Keratinocyte (primary cell): ENCODE data around the gene KLHL15. TPM values are rescaled to one million over a fixed set of nuclear protein-coding genes. Genes with fewer than 3 reads are reported as not detected.

Source experiments
- DNase-seq: peaks from one replicate; pipeline ENCODE4 v3.0.0-alpha.2; 2011; ENCODE audit warnings: low read depth, missing footprints, low spot score
- FAIRE-seq: peaks from 2 replicates; lab custom pipeline; 2011; peaks lifted over from hg19 to GRCh38; lab: Jason Lieb, UNC
- H2AFZ ChIP-seq: 2 replicates; pipeline ENCODE4 v1.6.0; 2012; ENCODE audit warnings: low read length, control low read depth, inconsistent platforms; ENCODE audit not compliant: control insufficient read depth
- H3K27ac ChIP-seq: 2 replicates; pipeline ENCODE4 v1.5.1; 2011; ENCODE audit warnings: low read length; ENCODE audit not compliant: control insufficient read depth, insufficient read depth
- H3K27me3 ChIP-seq: 3 replicates; pipeline ENCODE4 v1.6.0; 2011; ENCODE audit warnings: low read length; ENCODE audit not compliant: control insufficient read depth, insufficient read depth; ENCODE audit errors: extremely low read depth
- H3K36me3 ChIP-seq, 2 experiments: 2 replicates in 1 of 2; 3 replicates in 1 of 2; pipeline ENCODE4 v1.5.1; 2011; ENCODE audit warnings: low read length in 2 of 2, mild to moderate bottlenecking in 1 of 2; ENCODE audit not compliant: control insufficient read depth in 2 of 2, insufficient read depth in 2 of 2; ENCODE audit errors: extremely low read depth in 1 of 2
- H3K4me1 ChIP-seq: 3 replicates; pipeline ENCODE4 v1.5.1; 2011; ENCODE audit warnings: low read length; ENCODE audit not compliant: control insufficient read depth, insufficient read depth; ENCODE audit errors: extremely low read depth
- H3K4me2 ChIP-seq: 3 replicates; pipeline ENCODE4 v1.6.0; 2011; ENCODE audit warnings: low read depth, low read length; ENCODE audit not compliant: control insufficient read depth, insufficient read depth; ENCODE audit errors: extremely low read depth
- H3K4me3 ChIP-seq, 3 experiments: fragments of 200-600 bp in 1 of 3; sonication (generic) in 1 of 3; 2 replicates in 2 of 3; 3 replicates in 1 of 3; pipeline ENCODE4 v1.5.1; 2011 to 2016; ENCODE audit warnings: low read length in 3 of 3, mild to moderate bottlenecking in 3 of 3, control low read depth in 2 of 3, inconsistent platforms in 1 of 3, low read depth in 1 of 3, mixed read lengths in 1 of 3, mixed run types in 1 of 3, moderate library complexity in 1 of 3; ENCODE audit not compliant: control insufficient read depth in 2 of 3, insufficient read depth in 2 of 3; ENCODE audit errors: extremely low read depth in 1 of 3
- H3K79me2 ChIP-seq: 2 replicates; pipeline ENCODE4 v1.6.0; 2012; ENCODE audit warnings: low read length; ENCODE audit not compliant: control insufficient read depth, insufficient read depth
- H3K9ac ChIP-seq: 3 replicates; pipeline ENCODE4 v1.6.0; 2011; ENCODE audit warnings: low read length; ENCODE audit not compliant: control insufficient read depth, insufficient read depth; ENCODE audit errors: extremely low read depth
- H3K9me1 ChIP-seq: 3 replicates; pipeline ENCODE4 v1.6.0; 2011; ENCODE audit warnings: low read length; ENCODE audit not compliant: control insufficient read depth, insufficient read depth; ENCODE audit errors: extremely low read depth
- H3K9me3 ChIP-seq: 2 replicates; pipeline ENCODE4 v1.5.1; 2012; ENCODE audit warnings: low read depth, low read length; ENCODE audit not compliant: control insufficient read depth
- H4K20me1 ChIP-seq: 3 replicates; pipeline ENCODE4 v1.6.0; 2011; ENCODE audit warnings: low read length; ENCODE audit not compliant: control insufficient read depth, insufficient read depth; ENCODE audit errors: extremely low read depth
- EZH2 ChIP-seq: IDR thresholded peaks from one replicate; pipeline ENCODE4 v1.6.1; 2012; ENCODE audit warnings: inconsistent platforms, mild to moderate bottlenecking, low read length, moderate library complexity
- dilution Hi-C: fragments of 300-500 bp; cut with MboI; formaldehyde crosslinking; loops from one replicate; pipeline ENCODE4 v1.7.0; 2020; ENCODE audit warnings: low sequenced_read_pairs; ENCODE audit not compliant: extremely low pct_ligation_motif_present
- polyA plus RNA-seq, 5 experiments: library from polyadenylated mRNA; depleted of rRNA in 3 of 5; stranded (reverse) in 3 of 5; stranded (forward) in 1 of 5; unstranded in 1 of 5; fragments of >200 nt; gene quantifications; 1 replicate in 1 of 5; 2 replicates in 3 of 5; 3 replicates in 1 of 5; pipeline versions ENCODE4 v1.2.1 to v1.2.3, GENCODE V29; 2011 to 2012; ENCODE audit warnings: missing spikeins in 2 of 5, low read depth in 1 of 5, low replicate concordance in 1 of 5
- TF ChIP-seq, protein P1 (sequence below), 3 experiments: IDR thresholded peaks in 1 of 3; conservative IDR thresholded peaks in 1 of 3; optimal IDR thresholded peaks in 1 of 3; 2 replicates in 2 of 3; 3 replicates in 1 of 3; pipeline versions ENCODE3 to v1.5.1; 2011; ENCODE audit warnings: low read length in 3 of 3, mild to moderate bottlenecking in 3 of 3, moderate library complexity in 2 of 3, control low read depth in 1 of 3, inconsistent platforms in 1 of 3; ENCODE audit not compliant: insufficient read depth in 2 of 3; ENCODE audit errors: extremely low read depth in 1 of 3

KLHL15 gene
- polyA plus RNA-seq, 1 donor (not counting 4 experiments of a cell fraction or from before 2014, with no cell fraction given) = 3.4 TPM

DNA sequence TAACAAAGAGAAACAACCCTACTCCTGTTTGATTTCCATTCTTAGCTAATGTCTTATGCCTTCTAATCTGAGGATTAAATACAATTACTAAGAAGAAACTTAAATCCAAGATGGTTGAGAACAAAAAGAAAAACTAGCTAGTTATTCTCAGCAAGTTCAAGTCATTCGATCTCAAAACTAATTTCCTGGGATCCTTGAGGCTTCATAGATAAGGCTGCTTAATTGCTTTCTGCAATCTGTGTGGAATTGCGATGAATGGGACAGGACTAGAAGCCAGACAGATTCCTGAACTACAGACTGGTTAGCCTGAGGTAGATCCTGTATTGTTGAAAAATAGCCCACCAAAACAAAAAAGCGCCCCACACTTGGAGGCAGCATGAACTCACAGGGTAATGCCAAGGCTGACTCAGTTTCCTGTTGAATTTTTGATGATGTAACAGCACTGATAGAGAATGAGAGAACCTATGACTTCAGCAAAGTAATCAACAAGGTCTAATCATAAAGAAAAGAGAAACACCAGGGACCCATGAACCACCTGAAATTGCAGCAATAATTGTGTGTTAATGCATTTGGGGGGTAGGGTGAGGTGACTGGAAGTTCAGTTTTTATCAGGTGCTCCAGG is 33.9 kb downstream of the KLHL15 start:
- no peak for DNase-seq
- Histone ChIP-seq H3K4me1 (no peaks in the 10 kb centered on the region), H3K4me2 (no peak overlapping the region), H3K27ac (no peak overlapping the region), H3K4me3 (no peak overlapping the region), H3K27me3 (no peaks in the 10 kb centered on the region), H3K79me2 (no peaks in the 10 kb centered on the region), H2AFZ (no peak overlapping the region), H4K20me1 (no peaks in the 10 kb centered on the region), H3K9me1 (no peaks in the 10 kb centered on the region), H3K9me3 (no peaks in the 10 kb centered on the region), H3K9ac (no peak overlapping the region), H3K36me3 (no peaks in the 10 kb centered on the region)
- dilution Hi-C loops = no loop called here
- no peak for TF ChIP-seq EZH2
- TF ChIP-seq, protein P1, sequence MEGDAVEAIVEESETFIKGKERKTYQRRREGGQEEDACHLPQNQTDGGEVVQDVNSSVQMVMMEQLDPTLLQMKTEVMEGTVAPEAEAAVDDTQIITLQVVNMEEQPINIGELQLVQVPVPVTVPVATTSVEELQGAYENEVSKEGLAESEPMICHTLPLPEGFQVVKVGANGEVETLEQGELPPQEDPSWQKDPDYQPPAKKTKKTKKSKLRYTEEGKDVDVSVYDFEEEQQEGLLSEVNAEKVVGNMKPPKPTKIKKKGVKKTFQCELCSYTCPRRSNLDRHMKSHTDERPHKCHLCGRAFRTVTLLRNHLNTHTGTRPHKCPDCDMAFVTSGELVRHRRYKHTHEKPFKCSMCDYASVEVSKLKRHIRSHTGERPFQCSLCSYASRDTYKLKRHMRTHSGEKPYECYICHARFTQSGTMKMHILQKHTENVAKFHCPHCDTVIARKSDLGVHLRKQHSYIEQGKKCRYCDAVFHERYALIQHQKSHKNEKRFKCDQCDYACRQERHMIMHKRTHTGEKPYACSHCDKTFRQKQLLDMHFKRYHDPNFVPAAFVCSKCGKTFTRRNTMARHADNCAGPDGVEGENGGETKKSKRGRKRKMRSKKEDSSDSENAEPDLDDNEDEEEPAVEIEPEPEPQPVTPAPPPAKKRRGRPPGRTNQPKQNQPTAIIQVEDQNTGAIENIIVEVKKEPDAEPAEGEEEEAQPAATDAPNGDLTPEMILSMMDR (optimal IDR thresholded peaks at IDR 0.05 in 1 of 3, IDR thresholded peaks at IDR 0.05 in 1 of 3, conservative IDR thresholded peaks at IDR 0.05 in 1 of 3; ENCODE audit: extremely low read depth in 1 of 3, insufficient read depth in 2 of 3, low read length in 3 of 3) = no peak
- no peak for FAIRE-seq

- no peaks in the 10 kb centered on the region for H3K9me3 ChIP-seq
- H3K9me1 ChIP-seq = no peaks in the 10 kb centered on the region
- DNase-seq (no peak), FAIRE-seq (no peak)
- no peak overlapping the region for H3K27ac ChIP-seq
- H4K20me1 ChIP-seq = no peaks in the 10 kb centered on the region
- no peaks in the 10 kb centered on the region for H3K79me2 ChIP-seq
- no peak overlapping the region for H3K9ac ChIP-seq
- H3K27me3 ChIP-seq = no peaks in the 10 kb centered on the region
- no peaks in the 10 kb centered on the region for H3K36me3 ChIP-seq
- no peaks in the 10 kb centered on the region for H3K4me1 ChIP-seq
- dilution Hi-C loops = no loop called here
- TF ChIP-seq EZH2 = no peak
- TF ChIP-seq, protein P1 (optimal IDR thresholded peaks at IDR 0.05 in 1 of 3, IDR thresholded peaks at IDR 0.05 in 1 of 3, conservative IDR thresholded peaks at IDR 0.05 in 1 of 3; ENCODE audit: extremely low read depth in 1 of 3, insufficient read depth in 2 of 3, low read length in 3 of 3) = no peak
- no peak overlapping the region for H2AFZ ChIP-seq
- H3K4me2 ChIP-seq = no peak overlapping the region
- no peak overlapping the region for H3K4me3 ChIP-seq
Measured at GRCh38 chrX:23992431-23992830, 34.6 kb downstream of the KLHL15 start.
